HG03196 (cell line): ENCODE results near the gene PLCB1.
A peak's percentile ranks its signal among the peaks of the same experiment; 100 is the strongest.
"Not testable (repeated sequence)": the region's sequence is repeated elsewhere in the genome, so short reads cannot be mapped to it uniquely, and the experiment has no call there.

Experiments
- ATAC-seq: cut with Tn5 transposase; IDR thresholded peaks from one replicate; pipeline ENCODE4 v1.9.1; 2021; ENCODE audit not compliant: unreplicated experiment

The PLCB1 gene

GRCh38 chr20:8578161-8578865 lies 446.2 kb downstream of the PLCB1 start:
- ATAC-seq = no peak

GRCh38 chr20:8579035-8579434 lies 447.0 kb downstream of the PLCB1 start:
- ATAC-seq = no peak

- ATAC-seq = no peak
These were observed 449.5 kb downstream of the PLCB1 start for GRCh38 chr20:8581446-8582183.

GRCh38 chr20:8583012-8583565 lies 451.0 kb downstream of the PLCB1 start:
- ATAC-seq = no peak

GRCh38 chr20:8583566-8584043 lies 451.5 kb downstream of the PLCB1 start:
- no peak for ATAC-seq

GRCh38 chr20:8587251-8587650 lies 455.2 kb downstream of the PLCB1 start:
- ATAC-seq = no peak

- no peak for ATAC-seq
These were observed 455.7 kb downstream of the PLCB1 start for GRCh38 chr20:8587810-8588209.

GRCh38 chr20:8589956-8590355 lies 457.9 kb downstream of the PLCB1 start:
- ATAC-seq = no peak

GRCh38 chr20:8600910-8601541 lies 469.0 kb downstream of the PLCB1 start:
- not testable (repeated sequence) for ATAC-seq

GRCh38 chr20:8601542-8601912 lies 469.5 kb downstream of the PLCB1 start:
- ATAC-seq = peak; percentile 66

- peak; percentile 94 for ATAC-seq
These were observed 470.5 kb downstream of the PLCB1 start for GRCh38 chr20:8602389-8603116.

GRCh38 chr20:8608470-8608869 lies 476.4 kb downstream of the PLCB1 start:
- ATAC-seq = no peak

GRCh38 chr20:8616792-8617191 lies 484.7 kb downstream of the PLCB1 start:
- ATAC-seq = no peak

- no peak for ATAC-seq
These were observed 488.9 kb downstream of the PLCB1 start for GRCh38 chr20:8621001-8621400.

GRCh38 chr20:8624046-8624445 lies 492.0 kb downstream of the PLCB1 start:
- ATAC-seq = no peak

GRCh38 chr20:8624616-8625015 lies 492.6 kb downstream of the PLCB1 start:
- no peak for ATAC-seq

GRCh38 chr20:8627340-8628004 lies 495.4 kb downstream of the PLCB1 start:
- ATAC-seq = no peak

- ATAC-seq = no peak
These were observed 499.2 kb downstream of the PLCB1 start for GRCh38 chr20:8631271-8631670.

GRCh38 chr20:8633366-8633765 lies 501.3 kb downstream of the PLCB1 start:
- no peak for ATAC-seq

- no peak for ATAC-seq
These were observed 503.0 kb downstream of the PLCB1 start for GRCh38 chr20:8635048-8635572.
